Measurements from ENCODE around the gene TNIP1. TPM values are rescaled to one million over a fixed set of nuclear protein-coding genes. Genes with fewer than 3 reads are reported as not detected.
A peak's percentile ranks its signal among the peaks of the same experiment; 100 is the strongest.

TNIP1 gene
- total and polyA plus RNA-seq, 2 experiments from 2014 or later: 94.9 to 134 TPM

- H3K27ac ChIP-seq: no peak overlapping the region
- no peak for TF ChIP-seq CTCF (IDR thresholded peaks at IDR 0.05; ENCODE audit: low read depth, low read length)
- no peaks in the 10 kb centered on the region for H3K9me3 ChIP-seq (ENCODE audit: low read depth)
- H3K4me1 ChIP-seq (ENCODE audit: low read depth): no peaks in the 10 kb centered on the region
- peaks cover 30% of the 10 kb centered on the region for H3K36me3 ChIP-seq
- no peaks in the 10 kb centered on the region for H3K27me3 ChIP-seq
- H3K4me3 ChIP-seq: no peak overlapping the region
- no peak for DNase-seq (ENCODE audit: low read depth in 1 of 2, low spot score in 1 of 2)
Measured at GRCh38 chr5:151027961-151028479, 52.8 kb downstream of the TNIP1 start.

GRCh38 chr5:151026679-151027078, 54.2 kb downstream of the TNIP1 start:
- Histone ChIP-seq H3K27me3 (no peaks in the 10 kb centered on the region), H3K4me3 (no peak overlapping the region), H3K27ac (no peak overlapping the region), H3K9me3 (ENCODE audit: low read depth) (no peaks in the 10 kb centered on the region), H3K4me1 (ENCODE audit: low read depth) (no peaks in the 10 kb centered on the region), H3K36me3 (peaks cover 22% of the 10 kb centered on the region)
- DNase-seq (ENCODE audit: low read depth in 1 of 2, low spot score in 1 of 2): peak in 1 of 2 donors; percentile 74
- TF ChIP-seq CTCF (IDR thresholded peaks at IDR 0.05; ENCODE audit: low read depth, low read length): no peak

- H3K27me3 ChIP-seq: no peaks in the 10 kb centered on the region
- no peak for TF ChIP-seq CTCF (IDR thresholded peaks at IDR 0.05; ENCODE audit: low read depth, low read length)
- H3K27ac ChIP-seq: no peak overlapping the region
- peaks cover 16% of the 10 kb centered on the region for H3K36me3 ChIP-seq
- no peaks in the 10 kb centered on the region for H3K4me1 ChIP-seq (ENCODE audit: low read depth)
- no peak for DNase-seq (ENCODE audit: low read depth in 1 of 2, low spot score in 1 of 2)
- no peak overlapping the region for H3K4me3 ChIP-seq
- no peaks in the 10 kb centered on the region for H3K9me3 ChIP-seq (ENCODE audit: low read depth)
Measured at GRCh38 chr5:151026088-151026487, 54.7 kb downstream of the TNIP1 start.

- TF ChIP-seq CTCF (IDR thresholded peaks at IDR 0.05; ENCODE audit: low read depth, low read length): no peak
- no peak overlapping the region for H3K27ac ChIP-seq
- H3K36me3 ChIP-seq: peaks cover 16% of the 10 kb centered on the region
- no peaks in the 10 kb centered on the region for H3K4me1 ChIP-seq (ENCODE audit: low read depth)
- no peak overlapping the region for H3K4me3 ChIP-seq
- no peak for DNase-seq (ENCODE audit: low read depth in 1 of 2, low spot score in 1 of 2)
- no peaks in the 10 kb centered on the region for H3K27me3 ChIP-seq
- no peaks in the 10 kb centered on the region for H3K9me3 ChIP-seq (ENCODE audit: low read depth)
Measured at GRCh38 chr5:151025250-151025606, 55.6 kb downstream of the TNIP1 start.

GRCh38 chr5:151024440-151025249, 56.2 kb downstream of the TNIP1 start:
- Histone ChIP-seq H3K36me3 (peaks cover 12% of the 10 kb centered on the region), H3K27ac (no peak overlapping the region), H3K9me3 (ENCODE audit: low read depth) (no peaks in the 10 kb centered on the region), H3K4me3 (no peak overlapping the region), H3K27me3 (no peaks in the 10 kb centered on the region), H3K4me1 (ENCODE audit: low read depth) (peaks cover 3% of the 10 kb centered on the region)
- no peak for TF ChIP-seq CTCF (IDR thresholded peaks at IDR 0.05; ENCODE audit: low read depth, low read length)
- DNase-seq (ENCODE audit: low read depth in 1 of 2, low spot score in 1 of 2): no peak
